Left renal cortex interstitium (tissue), 4 donors: ENCODE measurements around the gene PUM1. TPM values are rescaled to one million over a fixed set of nuclear protein-coding genes. Genes with fewer than 3 reads are reported as not detected.
A peak's percentile ranks its signal among the peaks of the same experiment; 100 is the strongest.

ENCODE experiments used
- DNase-seq, 4 donors: peaks; one replicate each; pipeline ENCODE4 v3.0.0-alpha.2; 2013; ENCODE audit warnings: low read depth in 4 of 4, low spot score in 2 of 4, missing footprints in 1 of 4
- polyA plus RNA-seq, 4 donors: library from polyadenylated mRNA; unstranded; fragments of 120-200 nt; gene quantifications; one replicate each; pipeline ENCODE4 v1.2.1, GENCODE V29; 2013; ENCODE audit not compliant: insufficient read length in 4 of 4

Gene PUM1
- polyA plus RNA-seq, 4 donors, result 92.1 to 126 (median 115) TPM

- peak; percentile 48 to 80 (median 58) for DNase-seq
Measured at GRCh38 chr1:30911059-30911954, 154.2 kb downstream of the PUM1 start.

- DNase-seq, result no peak
Measured at GRCh38 chr1:30909365-30910068, 156.0 kb downstream of the PUM1 start.

- no peak for DNase-seq
Measured at GRCh38 chr1:30908696-30909364, 156.7 kb downstream of the PUM1 start, which contains the start of gene SDC3. TSS of gene SDC3 (minus strand) at chr1:30908758. CDS start at chr1:30908586, 172 bp downstream.

GRCh38 chr1:30908316-30908695 is 157.2 kb downstream of the PUM1 start:
- no peak for DNase-seq

GRCh38 chr1:30907481-30908315 is 157.8 kb downstream of the PUM1 start:
- DNase-seq, result no peak

GRCh38 chr1:30906631-30907441 is 158.7 kb downstream of the PUM1 start:
- no peak for DNase-seq

- no peak for DNase-seq
Measured at GRCh38 chr1:30905916-30906620, 159.4 kb downstream of the PUM1 start.

GRCh38 chr1:30905403-30905802 is 160.1 kb downstream of the PUM1 start:
- no peak for DNase-seq

- no peak for DNase-seq
Measured at GRCh38 chr1:30904962-30905335, 160.6 kb downstream of the PUM1 start.

- DNase-seq, result no peak
Measured at GRCh38 chr1:30904191-30904961, 161.1 kb downstream of the PUM1 start.

GRCh38 chr1:30903343-30904034 is 162.0 kb downstream of the PUM1 start:
- no peak for DNase-seq

GRCh38 chr1:30902593-30903290 is 162.8 kb downstream of the PUM1 start:
- no peak for DNase-seq

GRCh38 chr1:30901798-30902581 is 163.5 kb downstream of the PUM1 start:
- no peak for DNase-seq

- DNase-seq, result no peak
Measured at GRCh38 chr1:30900931-30901560, 164.5 kb downstream of the PUM1 start.

GRCh38 chr1:30900486-30900885 is 165.0 kb downstream of the PUM1 start:
- no peak for DNase-seq
